ENCODE data around the gene GUCA1C. TPM values are rescaled to one million over a fixed set of nuclear protein-coding genes. Genes with fewer than 3 reads are reported as not detected.
A peak's percentile ranks its signal among the peaks of the same experiment; 100 is the strongest.

GUCA1C gene
- total RNA-seq, 1 donor from 2014 or later: not detected

DNA sequence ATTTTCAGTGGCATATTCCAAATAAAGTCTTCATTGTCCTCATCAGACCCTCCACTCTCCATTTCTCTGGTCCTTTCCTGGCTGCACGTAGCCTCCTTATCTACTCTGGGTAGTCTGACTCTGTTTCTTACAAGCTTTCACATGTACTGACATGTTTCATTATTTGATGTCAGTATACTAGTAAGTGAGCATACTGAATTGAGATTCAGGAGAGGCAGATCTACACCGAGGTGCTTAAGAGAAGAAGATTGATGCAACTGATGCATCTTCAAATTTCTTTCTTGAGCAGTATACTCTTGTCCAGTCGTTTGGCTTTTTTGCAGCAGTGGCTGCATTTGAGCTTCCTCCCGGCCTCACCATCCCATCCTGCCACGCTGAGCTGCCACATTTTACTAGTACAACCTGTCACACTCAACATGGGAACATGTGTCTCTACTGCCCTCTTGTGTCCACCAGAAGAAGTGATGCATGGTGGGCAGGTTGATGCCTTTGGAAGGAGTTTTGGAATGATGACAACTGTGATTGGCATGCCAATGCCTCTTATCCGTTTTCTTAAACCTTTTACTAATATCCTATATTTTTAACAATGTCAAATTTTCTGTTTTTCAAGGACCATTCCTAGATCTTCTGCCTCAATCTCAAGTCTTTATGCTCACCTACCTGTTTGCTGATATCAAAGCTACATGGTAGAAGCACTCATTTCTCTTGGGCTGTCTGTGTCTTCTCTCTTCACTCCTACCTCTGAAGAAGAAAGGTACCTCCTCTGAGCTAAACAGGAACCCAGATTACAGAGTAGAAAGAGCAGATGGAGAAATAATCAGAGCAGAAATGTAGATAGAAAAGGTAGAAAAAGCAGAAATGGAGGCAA is 38.7 kb downstream of the GUCA1C start:
- ATAC-seq: peak; percentile 100
- peak; percentile 63 for DNase-seq (ENCODE audit: low spot score)

DNA sequence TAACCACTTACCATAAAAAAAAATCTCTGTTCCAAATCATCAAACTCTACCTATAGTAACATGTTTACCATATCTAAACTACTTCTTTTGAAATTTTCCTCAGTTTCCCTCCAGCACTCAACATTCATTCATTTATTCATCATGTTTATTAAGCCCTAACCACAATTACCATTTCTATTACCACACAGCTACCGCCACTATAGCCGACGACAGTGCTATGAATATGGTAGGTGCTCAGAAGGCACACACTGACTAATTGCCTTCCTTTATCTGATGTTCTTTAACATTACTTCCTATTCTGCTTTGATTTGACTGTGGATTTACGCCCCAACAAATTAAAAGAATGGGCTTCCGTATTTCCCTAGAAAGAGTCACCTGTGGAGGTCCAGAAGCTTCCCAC is 43.9 kb downstream of the GUCA1C start:
- no peak for ATAC-seq
- DNase-seq (ENCODE audit: low spot score): no peak

DNA sequence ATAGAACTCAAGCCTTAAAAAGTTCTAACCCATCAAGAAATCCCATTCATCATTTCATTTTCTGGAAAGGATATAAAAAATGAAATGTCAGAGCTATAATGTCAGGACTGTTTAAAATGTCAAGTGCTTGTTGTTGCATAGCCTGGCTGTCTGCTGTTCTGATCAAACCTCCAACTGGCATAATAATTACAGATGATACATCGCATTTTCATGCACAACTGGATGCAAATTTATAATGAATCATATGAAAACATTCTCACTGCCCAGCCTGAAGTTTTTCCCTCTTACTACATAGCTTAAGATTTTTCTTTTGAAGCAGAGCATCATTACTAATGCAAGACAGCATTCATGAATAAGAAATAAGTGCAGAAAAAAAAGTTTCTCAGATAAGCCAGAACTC is 46.5 kb downstream of the GUCA1C start:
- DNase-seq (ENCODE audit: low spot score) (no peak), ATAC-seq (no peak)

DNA sequence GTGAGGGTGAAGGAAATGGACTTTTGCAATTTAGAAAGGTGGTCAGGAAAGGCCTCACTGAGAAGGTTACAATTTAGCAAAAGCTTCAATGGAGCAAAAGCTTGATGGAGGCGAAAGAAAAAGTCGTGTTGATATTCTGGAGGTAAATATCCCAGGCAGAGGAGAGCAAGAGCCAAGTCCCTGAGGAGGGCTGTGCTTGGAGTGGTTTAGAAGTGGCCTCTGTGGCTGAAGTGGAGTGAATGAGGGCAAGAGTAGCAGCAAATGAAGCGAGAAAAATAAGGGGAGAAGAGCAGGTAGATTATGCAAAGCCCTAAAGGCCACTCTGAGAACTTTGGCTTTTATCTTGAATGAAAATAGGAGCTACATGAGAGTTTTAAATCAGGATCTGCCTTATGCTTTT is 54.1 kb downstream of the GUCA1C start:
- no peak for ATAC-seq

DNA sequence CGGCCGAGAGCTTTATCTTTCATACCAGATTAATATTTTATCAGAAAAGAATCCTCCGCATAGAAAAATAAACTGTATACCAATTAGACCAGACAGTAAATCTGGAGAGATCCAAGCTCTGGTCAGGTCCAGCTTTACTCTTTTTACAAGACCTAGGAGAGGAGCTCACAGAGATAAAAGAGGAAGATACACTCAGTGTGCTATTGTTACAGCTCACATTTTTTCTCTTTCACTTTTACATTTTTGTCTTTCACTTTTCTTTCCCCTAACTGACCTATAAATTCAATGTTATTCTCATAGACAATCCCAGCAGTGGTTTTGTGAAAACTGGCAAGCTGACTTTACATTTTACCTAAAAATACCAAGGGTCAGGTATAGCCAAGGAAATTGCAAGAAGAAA is 55.8 kb downstream of the GUCA1C start:
- no peak for ATAC-seq
- DNase-seq (ENCODE audit: low spot score): no peak

More for the DNA sequence above, 54.1 kb downstream of the GUCA1C start:
- no peak for DNase-seq (ENCODE audit: low spot score)

DNA sequence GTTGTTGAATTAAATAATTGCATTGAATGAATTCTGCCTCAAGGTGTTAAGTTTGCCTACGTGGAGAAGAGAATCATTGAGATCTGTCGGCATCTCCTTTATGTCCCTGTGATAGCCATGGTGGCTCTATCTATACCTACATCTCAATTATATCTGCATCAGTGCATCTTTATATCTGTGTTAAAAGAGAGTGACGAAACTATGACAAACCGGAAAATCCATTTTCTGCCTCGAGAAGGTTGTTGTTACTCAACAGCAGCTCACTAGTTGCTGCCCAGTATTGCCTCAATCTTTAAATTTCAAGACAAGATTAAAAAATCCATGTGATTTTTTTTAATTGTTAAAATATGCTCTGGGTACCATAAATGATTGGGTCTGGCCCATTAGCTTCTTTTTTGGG is 58.7 kb downstream of the GUCA1C start:
- DNase-seq (ENCODE audit: low spot score) (no peak), ATAC-seq (no peak)

DNA sequence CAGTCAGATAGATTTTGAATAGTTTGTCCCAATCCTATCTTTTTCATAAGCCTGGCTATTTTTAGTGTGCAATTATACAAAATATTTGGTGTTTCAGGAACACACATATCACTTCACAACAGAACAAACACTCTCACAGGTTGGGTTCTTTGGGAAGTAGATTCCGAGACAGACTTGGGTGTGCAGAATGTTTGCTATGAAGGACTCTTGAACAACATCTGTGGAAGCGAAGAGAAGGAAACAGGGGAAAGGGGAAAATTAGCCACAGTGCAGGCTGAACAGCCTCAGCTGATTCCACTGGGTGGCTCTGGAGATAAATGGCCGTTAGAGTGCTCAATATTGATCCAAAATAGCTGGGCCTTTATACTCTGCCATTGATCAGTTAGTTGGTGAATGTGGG is 61.8 kb downstream of the GUCA1C start:
- ATAC-seq (no peak), DNase-seq (ENCODE audit: low spot score) (no peak)

DNA sequence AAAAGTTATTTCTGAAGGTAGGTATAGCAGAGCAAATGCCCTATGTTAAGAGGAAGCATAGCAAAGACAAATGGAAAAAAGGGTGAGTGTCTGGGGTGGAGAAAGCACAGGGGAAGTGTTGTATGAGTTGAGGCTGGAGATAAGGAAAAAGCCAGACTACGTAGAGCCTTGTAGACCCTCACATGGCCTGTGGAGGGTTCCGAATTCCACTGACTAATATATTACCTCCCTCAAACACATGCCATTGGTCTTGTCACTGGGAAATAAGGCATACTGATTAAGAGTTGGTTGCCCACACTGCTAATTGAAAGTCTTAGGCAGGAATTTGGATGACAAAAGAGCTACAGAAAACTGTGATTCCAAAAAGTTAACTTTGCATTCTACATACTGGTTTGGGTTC is 65.9 kb downstream of the GUCA1C start:
- ATAC-seq: no peak

DNA sequence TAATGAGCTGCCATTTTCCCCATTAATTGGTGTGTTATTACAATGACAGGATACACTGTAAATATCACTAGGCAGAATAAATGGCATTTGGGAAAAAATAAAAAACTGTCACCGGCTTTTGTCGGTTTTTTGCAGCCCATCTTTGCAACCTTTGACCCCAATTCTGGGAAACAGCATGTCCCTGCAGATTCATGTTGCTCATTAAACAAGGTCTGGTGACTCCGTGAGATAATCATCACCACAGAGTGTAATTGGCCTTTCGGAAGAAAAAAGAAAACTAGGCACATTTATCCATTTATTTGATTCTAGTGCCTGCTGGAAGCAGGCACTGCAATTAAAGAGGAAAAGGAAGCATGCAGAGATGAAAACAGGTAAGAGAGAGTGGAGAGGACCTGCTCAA is 66.6 kb downstream of the GUCA1C start:
- DNase-seq (ENCODE audit: low spot score): no peak
- no peak for ATAC-seq

More for the DNA sequence above, 65.9 kb downstream of the GUCA1C start:
- DNase-seq (ENCODE audit: low spot score): no peak

DNA sequence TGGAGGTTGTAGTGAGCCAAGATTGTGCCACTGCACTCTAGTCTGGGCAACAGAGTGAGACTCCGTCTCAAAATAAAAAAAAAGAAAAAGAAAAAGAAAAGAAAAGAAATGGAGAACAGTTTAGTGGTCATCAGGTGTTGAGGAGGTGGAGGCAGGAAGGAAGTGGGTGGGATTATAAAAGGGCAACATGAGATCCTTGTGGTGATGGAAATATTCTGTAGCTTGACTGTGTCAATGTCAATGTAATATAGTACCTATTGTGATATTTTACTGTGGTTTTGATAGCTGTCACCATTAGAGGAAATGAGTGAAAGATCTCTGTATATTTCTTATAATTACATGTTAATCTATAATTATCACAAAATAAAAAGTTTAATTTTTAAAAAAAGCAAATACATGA is 70.3 kb downstream of the GUCA1C start:
- ATAC-seq (no peak), DNase-seq (ENCODE audit: low spot score) (no peak)

DNA sequence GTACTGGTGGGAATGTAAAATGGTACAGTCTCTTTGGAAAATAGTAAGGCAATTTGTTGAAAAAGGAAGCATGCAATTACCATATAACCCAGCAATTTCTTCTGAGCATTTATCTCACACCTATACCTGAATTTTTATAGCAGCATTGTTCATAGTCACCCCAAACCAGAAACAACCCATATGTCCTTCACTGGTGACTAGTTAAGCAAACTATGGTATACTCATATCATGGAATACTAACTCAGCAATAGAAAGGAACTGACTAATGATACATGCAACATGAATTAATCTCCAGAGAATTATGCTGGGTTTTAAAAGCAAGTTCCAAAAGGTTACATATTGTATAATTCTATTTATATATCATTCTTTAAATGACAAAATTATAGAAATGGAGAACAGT is 70.9 kb downstream of the GUCA1C start:
- DNase-seq (ENCODE audit: low spot score) (no peak), ATAC-seq (no peak)

DNA sequence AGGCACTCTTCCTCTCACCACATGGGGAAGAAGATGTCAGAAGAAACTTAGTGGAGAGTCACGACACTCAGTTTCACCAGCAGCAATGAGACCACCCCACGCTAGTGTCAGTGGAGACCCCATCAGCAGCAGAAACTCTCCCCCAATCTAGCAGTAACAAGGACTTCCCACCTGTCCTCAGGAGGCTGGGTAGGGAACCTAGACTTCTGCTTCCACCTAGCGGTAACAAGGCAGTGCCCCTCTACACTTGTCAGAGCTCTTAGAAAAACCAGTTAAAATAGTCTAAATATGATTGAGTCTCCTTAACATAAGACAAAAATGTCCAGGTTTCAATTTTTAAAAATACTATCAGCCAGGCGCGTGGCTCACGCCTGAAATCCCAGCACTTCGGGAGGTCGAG is 73.8 kb downstream of the GUCA1C start:
- DNase-seq (ENCODE audit: low spot score) (no peak), ATAC-seq (no peak)

DNA sequence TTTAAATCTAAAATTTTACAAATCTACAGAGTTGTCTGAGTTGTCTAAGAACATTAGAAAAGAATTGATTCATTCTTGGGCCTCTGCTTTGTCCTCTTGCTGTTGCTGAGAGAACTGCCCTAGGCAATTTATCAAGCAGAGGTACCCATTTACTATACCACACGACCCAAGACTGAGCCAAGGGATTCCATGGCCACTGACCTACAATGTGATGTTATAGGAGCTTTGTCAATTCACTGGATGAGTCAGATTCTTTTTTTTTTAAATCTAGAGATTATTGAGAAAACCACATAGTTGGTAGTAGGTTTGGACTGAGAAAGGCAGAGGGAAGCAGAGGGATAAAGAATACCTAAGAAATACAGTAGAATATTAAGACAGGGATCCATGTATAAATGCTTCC is 75.8 kb downstream of the GUCA1C start:
- DNase-seq (ENCODE audit: low spot score) (no peak), ATAC-seq (no peak)

DNA sequence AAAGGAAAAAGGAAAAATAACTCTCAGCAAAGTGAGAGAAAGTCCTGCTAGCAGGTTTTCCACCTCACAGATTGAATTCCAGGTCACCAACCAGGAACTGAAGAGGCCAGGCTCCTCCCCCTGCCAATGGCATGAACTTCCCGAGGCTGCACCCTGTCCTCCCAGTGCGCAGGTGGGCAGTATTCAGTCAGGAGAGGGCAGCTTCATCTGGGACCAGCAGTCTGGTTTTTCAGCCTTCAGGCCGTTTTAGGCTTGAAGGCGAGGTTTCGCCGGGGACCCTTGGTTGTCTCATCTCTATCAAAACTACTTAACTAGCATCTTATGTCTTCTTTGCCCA is 89.9 kb downstream of the GUCA1C start:
- ATAC-seq (no peak), DNase-seq (ENCODE audit: low spot score) (no peak)

DNA sequence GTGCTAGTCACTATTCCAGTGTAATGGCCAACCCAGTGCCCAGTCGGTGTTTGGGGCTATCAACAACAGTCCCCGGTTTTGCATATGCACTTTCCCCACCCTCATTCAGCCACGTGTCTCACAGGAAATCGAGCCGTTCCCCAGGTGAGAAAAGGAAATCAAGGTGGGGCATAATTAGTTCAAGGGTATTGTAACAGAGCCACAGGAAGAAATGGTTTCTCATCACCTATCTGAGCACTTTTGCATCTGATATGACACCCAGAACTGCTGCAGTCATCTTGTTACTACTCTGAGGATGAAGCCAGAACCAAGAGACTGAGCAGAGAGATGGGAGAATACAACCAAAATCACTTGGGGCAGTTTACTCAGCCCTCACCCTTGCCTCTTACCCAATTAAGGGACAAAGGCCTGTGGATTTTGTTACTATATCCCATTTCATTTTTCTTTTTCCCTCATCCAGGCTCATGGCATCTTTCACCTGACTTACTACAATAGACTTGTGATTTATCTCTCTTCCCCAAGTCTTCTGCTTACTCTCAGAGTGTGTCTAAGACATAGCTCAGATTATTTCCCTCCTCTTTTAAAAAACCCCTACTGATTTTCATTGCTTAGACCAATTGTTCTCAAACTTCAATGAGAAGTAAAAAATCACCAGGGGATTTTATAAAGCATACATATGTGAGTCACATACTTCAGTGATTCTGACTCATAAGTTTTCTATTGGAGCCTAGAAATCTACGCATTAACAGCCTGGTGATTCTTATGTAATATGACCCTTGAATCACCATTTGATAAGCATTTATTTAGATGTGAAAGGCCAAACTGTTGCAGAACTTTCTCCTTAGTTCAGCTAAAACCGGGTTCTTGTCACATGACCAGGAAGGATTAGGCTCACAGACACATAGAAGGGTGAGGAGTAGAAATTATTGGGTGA is 90.5 kb downstream of the GUCA1C start:
- ATAC-seq: no peak
- DNase-seq (ENCODE audit: low spot score): no peak

DNA sequence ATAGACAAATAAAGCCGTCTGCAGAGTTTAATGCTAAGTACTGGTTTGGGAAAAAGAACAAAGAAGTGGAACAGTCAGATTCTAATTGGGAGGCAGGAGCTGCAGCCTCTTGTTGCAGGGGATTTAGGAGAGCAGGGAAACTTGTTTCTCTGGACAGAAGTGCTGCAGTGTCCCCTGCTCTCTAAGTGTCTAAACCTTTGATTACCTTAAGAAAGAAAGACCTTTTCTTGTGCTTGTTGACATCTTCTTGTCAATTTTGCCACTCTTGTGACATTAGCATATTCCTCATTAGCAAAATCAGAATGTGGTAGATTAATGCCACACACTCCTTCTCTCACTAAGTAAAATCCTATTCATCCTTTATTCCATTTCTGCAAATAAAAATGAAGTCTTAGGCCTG is 92.3 kb downstream of the GUCA1C start:
- DNase-seq (ENCODE audit: low spot score) (no peak), ATAC-seq (no peak)

Other genes starting within 250 kb of the GUCA1C start
- gene RETNLB, start 196.5 kb downstream of the GUCA1C start, total RNA-seq: not detected
- 0.13 TPM for gene TRAT1, start 131.1 kb downstream of the GUCA1C start, total RNA-seq
- gene MORC1, start 164.3 kb upstream of the GUCA1C start, total RNA-seq: 0.10 TPM
- gene C3orf85, start 182.8 kb upstream of the GUCA1C start, total RNA-seq: 11.4 TPM